Fibroblast of lung (primary cell): ENCODE results near the gene EQTN.

Experiments
- EZH2 ChIP-seq: IDR thresholded peaks from 2 replicates; pipeline ENCODE4 v1.5.1; 2012; ENCODE audit warnings: low read length, control low read depth, mild to moderate bottlenecking; ENCODE audit errors: missing control alignments
- TF ChIP-seq, protein P1 (sequence below), 2 donors: IDR thresholded peaks in 1 of 2; conservative IDR thresholded peaks in 1 of 2; 1 replicate in 1 of 2; 2 replicates in 1 of 2; pipeline ENCODE4 v1.5.1; 2011 to 2012; ENCODE audit warnings: low read length in 2 of 2, control low read depth in 1 of 2, inconsistent platforms in 1 of 2, low read depth in 1 of 2, mild to moderate bottlenecking in 1 of 2

DNA sequence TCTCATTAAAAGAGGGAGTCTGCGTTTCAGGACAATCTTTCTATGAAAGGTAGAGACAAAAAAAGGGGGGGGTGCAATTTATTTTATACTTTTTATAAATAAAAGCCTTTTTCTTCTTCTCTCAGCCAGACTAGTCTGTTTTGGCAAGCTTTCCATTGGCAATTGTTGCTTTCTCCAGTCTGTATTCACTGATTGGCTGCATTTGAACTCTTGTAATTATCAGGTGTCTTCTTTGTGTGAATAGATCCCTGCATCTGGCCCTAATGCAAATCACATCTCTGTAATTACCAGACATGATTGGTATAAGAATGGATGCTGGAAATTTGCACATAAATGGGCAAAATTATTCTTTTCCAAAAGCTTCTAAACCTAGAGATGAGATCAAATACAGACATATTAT lies 7.6 kb upstream of the EQTN start:
- TF ChIP-seq, protein P1, sequence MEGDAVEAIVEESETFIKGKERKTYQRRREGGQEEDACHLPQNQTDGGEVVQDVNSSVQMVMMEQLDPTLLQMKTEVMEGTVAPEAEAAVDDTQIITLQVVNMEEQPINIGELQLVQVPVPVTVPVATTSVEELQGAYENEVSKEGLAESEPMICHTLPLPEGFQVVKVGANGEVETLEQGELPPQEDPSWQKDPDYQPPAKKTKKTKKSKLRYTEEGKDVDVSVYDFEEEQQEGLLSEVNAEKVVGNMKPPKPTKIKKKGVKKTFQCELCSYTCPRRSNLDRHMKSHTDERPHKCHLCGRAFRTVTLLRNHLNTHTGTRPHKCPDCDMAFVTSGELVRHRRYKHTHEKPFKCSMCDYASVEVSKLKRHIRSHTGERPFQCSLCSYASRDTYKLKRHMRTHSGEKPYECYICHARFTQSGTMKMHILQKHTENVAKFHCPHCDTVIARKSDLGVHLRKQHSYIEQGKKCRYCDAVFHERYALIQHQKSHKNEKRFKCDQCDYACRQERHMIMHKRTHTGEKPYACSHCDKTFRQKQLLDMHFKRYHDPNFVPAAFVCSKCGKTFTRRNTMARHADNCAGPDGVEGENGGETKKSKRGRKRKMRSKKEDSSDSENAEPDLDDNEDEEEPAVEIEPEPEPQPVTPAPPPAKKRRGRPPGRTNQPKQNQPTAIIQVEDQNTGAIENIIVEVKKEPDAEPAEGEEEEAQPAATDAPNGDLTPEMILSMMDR (conservative IDR thresholded peaks at IDR 0.05 in 1 of 2, IDR thresholded peaks at IDR 0.05 in 1 of 2; ENCODE audit: low read depth in 1 of 2, low read length in 2 of 2): no peak
- TF ChIP-seq EZH2: no peak
